HG02763 (cell line): ENCODE data around the gene SPAM1.
"Not testable (repeated sequence)": the region's sequence is repeated elsewhere in the genome, so short reads cannot be mapped to it uniquely, and the experiment has no call there.

Experiments
- ATAC-seq: cut with Tn5 transposase; IDR thresholded peaks from one replicate; pipeline ENCODE4 v1.9.1; 2021; ENCODE audit warnings: mild to moderate bottlenecking, moderate library complexity; ENCODE audit not compliant: unreplicated experiment

SPAM1 gene

DNA sequence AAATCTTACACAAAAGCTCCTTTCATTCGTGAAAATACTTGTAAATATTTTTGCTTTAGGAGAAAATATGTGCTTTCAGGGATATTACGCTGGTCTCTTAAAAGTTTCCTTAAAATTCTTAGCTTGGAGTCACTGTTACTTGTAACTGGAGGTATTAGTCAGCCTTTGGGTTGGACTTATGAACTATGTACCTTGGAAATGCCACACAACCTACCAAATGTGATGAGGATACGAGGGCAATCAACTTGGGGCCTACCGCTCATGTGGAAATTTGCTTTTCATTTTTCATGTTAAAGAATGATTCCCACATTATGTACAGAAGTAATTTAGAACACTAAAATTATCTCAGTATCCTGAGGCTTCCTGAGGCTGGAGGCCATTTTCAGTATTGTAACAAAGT lies 23.1 kb downstream of the SPAM1 start:
- ATAC-seq, result no peak

DNA sequence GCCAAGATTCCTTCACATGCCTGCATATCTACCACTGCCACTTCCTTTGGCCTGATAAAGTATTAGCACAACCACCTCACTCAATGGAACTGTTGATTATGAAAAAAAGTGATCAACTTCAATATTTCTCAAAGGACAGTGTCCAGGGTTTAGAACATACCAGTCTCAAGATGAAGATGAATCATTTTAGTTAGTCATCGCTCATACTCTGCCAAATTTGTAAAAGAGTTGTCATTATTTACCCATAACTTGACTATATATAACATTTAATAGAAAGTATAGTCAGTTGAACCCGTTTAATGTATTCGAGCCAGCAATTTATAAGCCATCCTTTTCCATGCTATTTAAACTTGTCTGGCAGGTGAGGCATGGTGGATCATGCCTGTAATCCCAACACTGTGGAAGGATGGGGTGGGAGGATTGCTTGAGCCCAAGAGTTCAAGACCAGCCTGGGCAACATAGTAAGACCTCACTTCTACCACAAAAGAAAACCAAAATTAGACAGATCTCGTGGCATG lies 33.2 kb downstream of the SPAM1 start:
- no peak for ATAC-seq

DNA sequence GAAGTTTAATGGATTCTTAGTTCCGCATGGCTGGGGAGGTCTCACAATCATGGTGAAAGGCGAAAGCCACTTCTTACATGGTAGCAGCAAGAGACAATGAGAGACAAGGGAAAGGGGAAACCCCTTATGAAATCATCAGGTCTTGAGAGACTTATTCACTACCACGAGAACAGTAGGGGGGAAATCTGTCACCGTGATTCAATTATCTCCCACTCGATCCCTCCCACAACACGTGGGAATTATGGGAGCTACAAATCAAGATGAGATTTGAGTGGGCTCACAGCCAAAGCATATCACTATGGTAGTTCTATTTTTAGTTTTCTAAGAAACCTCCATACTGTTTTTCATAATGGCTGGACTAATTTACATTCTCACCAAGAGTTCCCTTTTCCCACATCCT lies 36.7 kb downstream of the SPAM1 start:
- no peak for ATAC-seq

DNA sequence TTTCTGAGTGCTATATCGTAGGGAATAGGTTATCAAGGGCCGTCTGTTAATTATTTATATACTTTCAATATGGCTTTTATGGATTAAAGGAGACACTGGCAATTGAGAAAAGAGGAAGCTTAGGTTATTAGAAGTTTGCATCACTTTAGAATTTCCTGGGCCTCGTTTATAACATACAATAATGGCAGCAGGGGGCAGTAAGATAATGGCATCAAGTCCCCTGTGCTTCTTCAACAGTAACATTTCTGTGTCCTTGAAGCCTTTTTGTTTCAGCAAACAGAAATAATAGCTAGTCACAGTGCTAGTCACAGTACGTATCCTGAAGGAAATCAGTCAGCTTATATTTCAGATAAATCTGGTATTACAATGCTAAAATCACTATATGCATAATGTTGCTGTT lies 41.9 kb downstream of the SPAM1 start:
- no peak for ATAC-seq

DNA sequence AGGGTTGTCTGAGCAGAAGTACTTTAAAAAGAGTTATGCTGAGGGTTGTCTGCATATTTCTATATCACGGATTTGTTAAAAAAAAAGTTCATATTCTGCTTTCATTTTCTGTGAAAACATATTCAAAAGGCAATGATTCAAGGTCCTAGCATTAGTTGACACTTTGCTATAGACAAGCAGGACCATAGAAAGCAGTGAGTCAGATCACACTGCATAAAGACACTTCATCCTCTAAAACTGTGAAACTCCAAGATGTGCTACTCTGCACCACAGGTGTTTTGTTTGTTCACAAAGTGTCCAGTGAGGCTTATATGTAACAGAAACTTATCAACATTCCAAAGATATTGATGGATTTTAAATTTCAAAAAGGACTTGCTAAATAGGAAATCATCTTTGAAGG lies 47.0 kb downstream of the SPAM1 start:
- ATAC-seq, result no peak

DNA sequence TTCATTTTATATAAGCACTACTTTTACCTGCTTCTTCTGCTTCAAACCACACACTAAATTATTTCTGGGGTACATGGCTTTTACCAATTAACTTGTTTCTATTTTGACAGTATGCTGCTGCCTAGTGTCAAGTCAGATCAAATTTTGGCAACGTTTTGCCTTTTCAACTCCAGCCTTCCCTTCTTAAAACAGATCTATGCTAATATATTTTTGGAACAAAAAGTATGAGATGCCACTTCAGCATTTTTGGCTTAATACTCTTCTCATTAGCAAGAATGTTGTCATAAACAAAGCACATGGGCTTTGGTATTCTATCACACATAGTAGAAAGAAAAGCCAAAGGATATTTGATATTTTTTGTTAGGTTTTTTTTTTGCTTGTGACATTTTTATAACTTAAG lies 47.8 kb downstream of the SPAM1 start:
- ATAC-seq, result no peak

DNA sequence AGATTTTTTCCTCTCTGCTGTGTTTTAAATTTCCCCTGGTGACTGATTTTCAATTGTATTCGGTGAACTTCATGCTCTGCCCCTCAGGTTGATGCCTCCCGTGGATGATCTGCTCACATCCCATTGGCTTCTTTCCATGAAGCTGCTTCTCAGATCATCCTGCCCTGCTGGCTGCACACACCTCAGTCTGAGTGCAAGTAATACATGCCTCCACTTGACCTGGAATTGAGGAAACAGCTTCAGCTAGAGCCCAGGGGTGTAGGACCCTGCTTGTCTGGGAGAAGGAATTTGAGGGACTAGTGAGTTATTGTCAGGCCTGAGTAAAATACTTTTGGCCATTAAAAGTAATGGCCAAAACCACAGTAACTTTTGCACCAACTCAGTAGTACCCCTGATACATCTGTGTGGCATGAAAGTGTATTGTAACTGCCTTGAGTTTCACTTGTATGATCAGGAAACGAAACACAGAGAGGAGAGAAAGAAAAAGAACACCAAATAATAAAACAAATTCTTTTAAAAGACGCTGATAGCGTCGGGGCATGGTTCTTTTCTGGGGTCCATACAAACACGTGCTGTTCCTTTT lies 49.4 kb downstream of the SPAM1 start:
- no peak for ATAC-seq

DNA sequence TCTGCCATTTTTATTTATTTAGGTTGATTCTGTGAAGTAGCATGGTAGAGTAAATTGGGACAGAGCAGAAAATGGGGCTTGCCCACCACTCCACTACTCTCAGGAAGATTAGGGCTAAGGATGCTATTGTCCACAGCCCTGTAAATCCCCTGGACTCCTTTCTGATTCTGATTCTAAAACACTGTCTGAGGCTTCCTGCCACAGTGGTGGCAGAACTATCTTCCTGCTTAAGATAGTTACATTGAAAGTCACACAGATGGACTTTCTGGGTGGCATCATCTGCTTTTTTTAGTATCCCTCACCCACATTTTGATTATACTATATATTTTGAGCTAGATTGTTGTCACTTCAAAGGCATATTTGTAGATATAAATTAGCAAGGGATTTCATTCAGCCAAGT lies 50.0 kb downstream of the SPAM1 start:
- ATAC-seq, result no peak

DNA sequence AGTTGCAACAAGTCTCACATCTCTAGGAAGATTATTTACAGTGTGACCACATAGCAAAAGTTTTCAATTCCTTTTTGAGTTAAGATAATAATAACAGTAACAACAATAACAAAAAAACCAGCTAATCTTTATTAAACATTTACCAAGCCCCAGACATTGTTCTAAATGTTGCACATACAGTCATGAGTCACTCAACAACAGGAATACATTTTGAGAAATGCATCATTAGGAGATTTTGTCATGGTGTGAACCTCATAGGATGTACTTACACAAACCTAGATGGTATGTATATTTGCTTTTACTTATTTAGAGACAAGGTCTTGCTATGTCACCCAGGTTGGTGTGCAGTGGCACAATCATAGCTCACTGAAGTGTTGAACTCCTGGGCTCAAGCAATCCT lies 52.0 kb downstream of the SPAM1 start:
- no peak for ATAC-seq

DNA sequence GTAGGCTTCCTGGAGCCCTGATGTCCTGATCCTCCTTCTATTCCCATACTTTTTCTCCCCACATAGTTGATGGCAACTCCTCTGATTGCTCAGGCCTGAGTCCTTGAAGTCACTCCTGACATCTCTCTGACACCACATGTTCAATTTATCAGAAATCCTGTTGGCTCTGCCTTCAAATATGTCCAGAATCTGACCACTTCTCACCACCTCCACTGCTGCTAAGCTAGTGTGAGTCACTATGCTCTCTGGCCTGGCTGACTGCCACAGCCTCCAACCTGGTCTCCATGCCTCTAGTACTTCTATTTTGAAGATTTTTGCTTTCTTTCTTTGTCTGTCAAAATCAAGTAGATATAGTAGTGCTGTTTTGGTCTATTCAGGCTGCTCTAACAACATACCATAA lies 54.8 kb downstream of the SPAM1 start:
- no peak for ATAC-seq

DNA sequence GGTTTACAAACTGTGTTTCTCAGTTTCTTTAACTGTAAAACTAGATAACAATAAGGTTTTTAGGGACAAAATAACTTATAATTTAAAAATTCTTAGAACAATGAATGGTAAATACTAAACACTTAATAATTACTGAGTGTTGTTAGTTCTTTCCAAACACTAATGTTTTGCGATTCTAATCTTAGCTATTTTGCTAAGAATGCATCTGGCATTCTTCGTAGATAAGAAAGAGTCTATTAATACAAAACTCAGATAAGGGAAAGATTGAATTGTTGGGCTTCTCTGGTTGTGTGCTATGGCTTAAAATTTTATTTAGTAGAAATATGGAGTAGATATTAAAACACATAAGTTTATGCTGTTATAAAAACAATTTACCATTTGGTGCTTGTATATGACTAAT lies 62.4 kb downstream of the SPAM1 start:
- no peak for ATAC-seq

DNA sequence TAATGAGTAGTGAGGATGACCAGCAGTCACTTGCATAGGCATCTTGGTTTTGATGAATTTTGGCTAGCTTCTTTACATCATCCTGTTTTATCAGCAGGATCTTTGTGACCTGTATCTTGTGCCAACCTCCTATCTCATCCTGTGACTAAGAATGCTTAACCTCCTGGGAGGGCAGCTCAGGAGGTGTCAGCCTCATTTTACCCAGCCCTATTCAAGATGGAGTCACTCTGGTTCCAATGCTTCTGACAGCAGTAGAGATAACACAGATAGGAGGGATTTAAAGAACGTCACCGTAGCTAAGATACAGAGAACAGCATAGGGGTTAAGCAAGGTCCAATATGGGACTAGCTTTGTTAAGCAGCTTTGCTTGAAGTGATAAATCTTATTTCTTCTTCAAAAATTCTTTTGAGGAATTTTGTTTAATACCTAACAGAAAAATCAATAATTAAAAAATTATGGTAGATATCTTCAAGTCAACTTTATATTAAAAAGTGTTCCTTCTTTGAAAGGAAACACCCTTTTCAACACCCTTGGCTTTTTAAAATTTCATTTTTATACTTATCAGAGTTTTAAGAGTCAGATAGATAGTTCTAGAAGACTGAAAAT lies 68.0 kb downstream of the SPAM1 start:
- ATAC-seq, result no peak

DNA sequence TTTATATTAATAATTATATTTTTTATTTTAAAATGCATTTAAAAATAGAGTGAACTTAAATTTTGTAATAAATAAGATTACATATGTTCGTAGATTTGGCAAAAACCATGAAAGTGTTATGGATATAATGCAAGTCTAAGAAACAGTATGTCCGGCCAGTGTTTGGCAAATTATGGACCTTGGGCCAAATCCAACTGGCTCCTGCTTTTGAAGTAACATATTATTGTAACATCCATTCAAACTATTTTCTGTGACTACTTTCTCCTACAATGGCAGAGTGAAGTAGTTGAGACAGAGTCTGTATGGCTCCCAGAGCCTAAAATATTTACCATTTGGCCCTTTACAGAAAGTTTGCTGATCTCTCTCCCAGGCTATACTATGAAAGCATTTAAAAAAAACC lies 69.0 kb downstream of the SPAM1 start:
- no peak for ATAC-seq

DNA sequence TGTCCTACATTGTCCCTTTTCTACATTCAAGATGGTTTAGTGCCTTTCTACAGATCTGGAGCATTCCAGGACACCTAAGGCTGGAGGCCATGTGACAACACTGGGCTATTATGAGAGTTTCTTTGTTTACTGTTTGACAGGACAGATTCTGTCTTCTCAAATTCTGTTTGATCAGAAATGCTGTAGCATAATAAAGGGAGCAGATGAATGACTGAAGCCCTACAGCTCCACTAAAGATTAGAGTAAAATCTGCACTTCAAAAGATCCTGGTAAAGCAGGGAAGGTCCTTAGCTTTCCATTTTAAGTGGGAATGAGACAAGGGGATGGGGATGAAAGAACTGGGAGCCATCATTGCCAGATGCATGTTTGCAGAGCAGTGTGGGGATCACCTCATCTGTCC lies 69.4 kb downstream of the SPAM1 start:
- no peak for ATAC-seq

DNA sequence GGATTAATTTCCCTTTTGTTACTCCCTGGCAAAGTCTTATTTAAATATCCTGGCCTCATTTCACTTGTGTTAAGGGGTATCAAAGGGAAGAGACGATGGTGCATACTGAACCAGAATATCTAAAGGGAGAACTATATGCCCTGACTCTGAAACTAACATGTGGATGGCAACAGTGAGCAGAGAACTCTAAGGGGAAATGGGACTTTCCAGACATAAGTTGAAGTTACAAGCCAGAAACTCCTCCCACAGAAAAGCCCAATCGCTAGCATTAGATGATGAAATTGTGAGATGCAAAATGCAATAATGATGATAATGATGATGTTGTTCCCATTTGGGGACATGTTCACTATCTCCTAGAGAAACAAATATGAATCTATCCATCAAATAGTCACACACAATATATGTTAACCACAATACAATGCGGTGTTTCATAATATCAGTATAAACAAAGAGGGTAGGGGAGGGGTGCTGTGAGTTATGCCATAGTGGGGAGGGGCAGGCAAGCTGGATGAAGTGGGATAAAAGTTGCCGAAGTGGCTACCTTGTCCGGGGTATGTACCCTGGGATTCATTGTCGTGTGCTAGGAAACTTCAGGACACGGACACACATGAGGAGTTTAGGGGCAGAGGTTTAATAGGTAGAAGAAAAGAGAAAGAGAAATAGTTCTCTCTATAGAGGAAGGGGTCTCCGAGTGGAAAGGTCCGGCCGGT lies 70.7 kb downstream of the SPAM1 start:
- no peak for ATAC-seq

DNA sequence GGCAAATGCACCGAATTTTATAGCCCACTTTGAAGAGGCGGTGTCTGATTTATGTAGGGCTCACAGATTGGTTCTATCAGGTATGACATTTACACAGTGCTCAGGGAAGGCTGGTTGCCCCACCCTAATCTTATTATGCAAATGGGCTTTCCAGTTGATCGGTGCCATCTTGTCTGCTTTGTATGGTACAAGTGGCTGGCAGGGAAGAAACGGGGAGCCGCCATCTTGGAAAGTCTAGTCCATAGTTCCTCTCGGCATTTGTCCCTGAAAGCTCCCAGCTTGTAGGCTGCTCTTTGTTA lies 71.2 kb downstream of the SPAM1 start:
- ATAC-seq, result no peak

DNA sequence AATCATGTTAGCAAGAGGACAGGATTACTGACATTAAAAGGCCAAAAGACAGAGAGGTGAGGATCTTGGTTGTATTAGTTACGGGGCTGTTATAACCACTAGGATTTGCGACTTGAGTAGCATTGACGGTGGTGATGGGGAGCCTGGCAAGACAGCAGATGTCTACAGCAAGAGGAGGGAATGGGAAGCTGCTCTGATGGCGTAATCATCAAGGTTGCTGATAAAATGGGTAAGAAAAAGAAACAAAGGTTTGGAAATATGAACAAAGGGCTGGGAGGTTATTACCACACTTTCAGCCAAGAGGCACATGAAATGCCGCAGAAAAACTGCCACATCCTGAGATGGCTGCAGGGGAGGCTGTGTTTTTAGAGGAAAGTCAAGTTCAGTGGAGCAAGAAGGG lies 73.9 kb downstream of the SPAM1 start:
- ATAC-seq, result no peak

DNA sequence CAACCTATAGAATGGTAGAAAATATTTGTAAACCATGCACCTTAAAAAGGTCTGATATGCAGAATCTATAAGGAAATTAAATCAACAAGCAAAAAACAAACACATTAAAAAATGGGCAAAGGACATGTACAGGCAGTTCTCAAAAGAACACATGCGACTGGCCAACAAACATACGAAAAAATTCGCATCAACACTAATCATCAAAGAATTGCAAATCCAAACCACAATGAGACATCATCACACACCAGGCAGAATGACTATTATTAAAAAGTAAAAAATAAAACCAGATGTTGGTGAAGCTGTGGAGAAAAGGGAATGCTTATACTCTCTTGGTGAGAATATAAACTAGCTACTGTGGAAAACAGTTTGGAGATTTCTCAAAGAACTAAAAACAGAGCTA lies 74.7 kb downstream of the SPAM1 start:
- no peak for ATAC-seq

DNA sequence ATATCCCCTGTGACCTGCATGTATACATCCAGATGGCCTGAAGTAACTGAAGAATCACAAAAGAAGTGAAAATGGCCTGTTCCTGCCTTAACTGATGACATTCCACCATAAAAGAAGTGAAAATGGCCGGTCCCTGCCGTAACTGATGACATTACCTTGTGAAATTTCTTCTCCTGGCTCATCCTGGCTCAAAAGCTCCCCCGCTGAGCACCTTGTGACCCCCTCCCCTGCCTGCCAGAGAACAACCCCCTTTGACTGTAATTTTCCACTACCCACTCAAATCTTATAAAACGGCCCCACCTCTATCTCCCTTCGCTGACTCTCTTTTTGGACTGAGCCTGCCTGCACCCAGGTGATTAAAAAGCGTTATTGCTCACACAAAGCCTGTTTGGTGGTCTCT lies 83.3 kb downstream of the SPAM1 start:
- not testable (repeated sequence) for ATAC-seq

DNA sequence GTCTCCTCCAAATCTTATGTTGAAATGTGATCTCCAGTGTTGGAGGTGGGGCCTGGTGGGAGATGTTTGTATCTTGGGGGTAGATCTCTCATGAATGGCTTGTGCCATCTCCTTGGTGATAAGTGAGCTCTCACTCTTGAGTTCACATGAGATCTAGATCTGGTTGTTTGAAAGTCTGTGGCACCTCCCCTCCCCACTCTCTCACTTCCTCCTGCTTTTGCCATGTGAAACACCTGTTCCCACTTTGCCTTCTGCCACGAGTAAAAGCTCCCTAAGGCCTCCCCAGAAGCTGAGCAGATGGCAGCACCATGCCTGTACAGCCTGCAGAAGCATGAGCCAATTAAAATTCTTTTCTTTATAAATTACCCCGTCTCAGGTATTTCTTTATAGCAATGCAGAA lies 84.3 kb downstream of the SPAM1 start:
- ATAC-seq, result no peak
